Activated T-cell treated with anti-CD3 and anti-CD28 coated beads for 4 hours (primary cell): ENCODE results near the gene SORCS2.

Source experiments
- DNase-seq: peaks from one replicate; pipeline ENCODE4 v3.0.0-alpha.2; 2020

SORCS2 gene

GRCh38 chr4:7542781-7543180 lies 350.4 kb downstream of the SORCS2 start:
- no peak for DNase-seq

- no peak for DNase-seq
These were observed 353.9 kb downstream of the SORCS2 start for GRCh38 chr4:7546152-7546808.

- no peak for DNase-seq
These were observed 354.6 kb downstream of the SORCS2 start for GRCh38 chr4:7546809-7547367.

GRCh38 chr4:7547368-7548040 lies 355.2 kb downstream of the SORCS2 start:
- DNase-seq, result no peak

- DNase-seq, result no peak
These were observed 357.5 kb downstream of the SORCS2 start for GRCh38 chr4:7549866-7550265.

GRCh38 chr4:7552466-7552865 lies 360.1 kb downstream of the SORCS2 start:
- no peak for DNase-seq

GRCh38 chr4:7553280-7553679 lies 360.9 kb downstream of the SORCS2 start:
- no peak for DNase-seq

- no peak for DNase-seq
These were observed 362.6 kb downstream of the SORCS2 start for GRCh38 chr4:7554905-7555304.

GRCh38 chr4:7556558-7556957 lies 364.2 kb downstream of the SORCS2 start:
- no peak for DNase-seq

GRCh38 chr4:7557456-7557855 lies 365.1 kb downstream of the SORCS2 start:
- DNase-seq, result no peak

GRCh38 chr4:7558436-7558835 lies 366.1 kb downstream of the SORCS2 start:
- DNase-seq, result no peak

GRCh38 chr4:7559316-7559715 lies 367.0 kb downstream of the SORCS2 start:
- no peak for DNase-seq

GRCh38 chr4:7559741-7560395 lies 367.5 kb downstream of the SORCS2 start:
- no peak for DNase-seq

- DNase-seq, result no peak
These were observed 369.2 kb downstream of the SORCS2 start for GRCh38 chr4:7561557-7561956.

- no peak for DNase-seq
These were observed 371.9 kb downstream of the SORCS2 start for GRCh38 chr4:7564242-7564641.

GRCh38 chr4:7565483-7565882 lies 373.1 kb downstream of the SORCS2 start:
- no peak for DNase-seq

GRCh38 chr4:7569810-7570783 lies 377.8 kb downstream of the SORCS2 start:
- no peak for DNase-seq

- no peak for DNase-seq
These were observed 378.7 kb downstream of the SORCS2 start for GRCh38 chr4:7571001-7571400.

GRCh38 chr4:7571701-7572100 lies 379.4 kb downstream of the SORCS2 start:
- DNase-seq, result no peak

GRCh38 chr4:7572894-7573293 lies 380.6 kb downstream of the SORCS2 start:
- no peak for DNase-seq

GRCh38 chr4:7573576-7574091 lies 381.3 kb downstream of the SORCS2 start:
- no peak for DNase-seq

GRCh38 chr4:7574287-7575014 lies 382.1 kb downstream of the SORCS2 start:
- no peak for DNase-seq
